ENCODE data around the gene GOLGA6B. TPM values are rescaled to one million over a fixed set of nuclear protein-coding genes. Genes with fewer than 3 reads are reported as not detected.

The GOLGA6B gene
- total RNA-seq, 1 donor from 2014 or later: not detected

- intact Hi-C loops (cut with DNase I): no loop called here
- DNase-seq: no peak
- H3K9me3 ChIP-seq: no peaks in the 10 kb centered on the region
- no peak for ATAC-seq
- H3K4me1 ChIP-seq: peaks cover 21% of the 10 kb centered on the region
- no peak overlapping the region for H3K4me3 ChIP-seq
- no peak overlapping the region for H3K27ac ChIP-seq
- TF ChIP-seq CTCF (IDR thresholded peaks at IDR 0.05): no peak
- no peaks in the 10 kb centered on the region for H3K36me3 ChIP-seq
- H3K27me3 ChIP-seq (ENCODE audit: low read depth): peaks cover 6% of the 10 kb centered on the region
Observed at GRCh38 chr15:72682772-72683171, 28.3 kb downstream of the GOLGA6B start.

- DNase-seq: no peak
- H3K36me3 ChIP-seq: no peaks in the 10 kb centered on the region
- peak overlapping the region; percentile 90 for H3K27ac ChIP-seq
- H3K4me3 ChIP-seq: peak overlapping the region; percentile 78
- no peaks in the 10 kb centered on the region for H3K9me3 ChIP-seq
- peak in 1 of 2 donors; percentile 2 for ATAC-seq
- intact Hi-C loops (cut with DNase I): no loop called here
- TF ChIP-seq CTCF (IDR thresholded peaks at IDR 0.05): no peak
- peaks cover 21% of the 10 kb centered on the region for H3K4me1 ChIP-seq
- no peaks in the 10 kb centered on the region for H3K27me3 ChIP-seq (ENCODE audit: low read depth)
Observed at GRCh38 chr15:72685301-72685924, 30.9 kb downstream of the GOLGA6B start.

- no peaks in the 10 kb centered on the region for H3K9me3 ChIP-seq
Observed at GRCh38 chr15:72685925-72686794, 31.7 kb downstream of the GOLGA6B start, which contains the start of the genes BBS4 and HIGD2B. Gene BBS4, plus strand, starts transcription at chr15:72686207. Its CDS starts 21 bp downstream, at chr15:72686228. Gene HIGD2B, minus strand, starts transcription at chr15:72686182. Its CDS starts 9,808 bp downstream, at chr15:72676374.

GRCh38 chr15:72688697-72689096, 34.2 kb downstream of the GOLGA6B start:
- ATAC-seq: no peak
- Histone ChIP-seq H3K4me1 (peaks cover 21% of the 10 kb centered on the region), H3K9me3 (no peaks in the 10 kb centered on the region), H3K27me3 (ENCODE audit: low read depth) (no peaks in the 10 kb centered on the region), H3K27ac (no peak overlapping the region), H3K4me3 (no peak overlapping the region), H3K36me3 (no peaks in the 10 kb centered on the region)
- intact Hi-C loops (cut with DNase I): no loop called here
- no peak for DNase-seq
- no peak for TF ChIP-seq CTCF (IDR thresholded peaks at IDR 0.05)

More at GRCh38 chr15:72685925-72686794, 31.7 kb downstream of the GOLGA6B start, which contains the start of the genes BBS4 and HIGD2B:
- peak within 1 kb of the TSS; percentile 90 for H3K27ac ChIP-seq
- H3K36me3 ChIP-seq: no peaks in the 10 kb centered on the region
- no peaks in the 10 kb centered on the region for H3K27me3 ChIP-seq (ENCODE audit: low read depth)
- H3K4me3 ChIP-seq: peak within 1 kb of the TSS; percentile 78
- DNase-seq: peak; percentile 93
- no peak for TF ChIP-seq CTCF (IDR thresholded peaks at IDR 0.05)
- intact Hi-C loops (cut with DNase I): no loop called here
- peaks cover 21% of the 10 kb centered on the region for H3K4me1 ChIP-seq
- peak; percentile 98 to 99 for ATAC-seq

- Histone ChIP-seq H3K27ac (no peak overlapping the region), H3K27me3 (ENCODE audit: low read depth) (no peaks in the 10 kb centered on the region), H3K4me3 (no peak overlapping the region), H3K9me3 (no peaks in the 10 kb centered on the region), H3K36me3 (no peaks in the 10 kb centered on the region), H3K4me1 (peaks cover 14% of the 10 kb centered on the region)
- DNase-seq: no peak
- no peak for TF ChIP-seq CTCF (IDR thresholded peaks at IDR 0.05)
- no peak for ATAC-seq
- intact Hi-C loops (cut with DNase I): no loop called here
Observed at GRCh38 chr15:72690938-72691337, 36.4 kb downstream of the GOLGA6B start.
